Stimulated activated CD8-positive, alpha-beta memory T cell treated with anti-CD3 and anti-CD28 coated beads, Interleukin-15, amount 100 ng/mL, for 24 hours (primary cell): ENCODE results near the gene EXPH5.

Experiments
- DNase-seq: peaks from one replicate; pipeline ENCODE4 v3.0.0-alpha.2; 2020; ENCODE audit warnings: low read depth

EXPH5 gene

DNA sequence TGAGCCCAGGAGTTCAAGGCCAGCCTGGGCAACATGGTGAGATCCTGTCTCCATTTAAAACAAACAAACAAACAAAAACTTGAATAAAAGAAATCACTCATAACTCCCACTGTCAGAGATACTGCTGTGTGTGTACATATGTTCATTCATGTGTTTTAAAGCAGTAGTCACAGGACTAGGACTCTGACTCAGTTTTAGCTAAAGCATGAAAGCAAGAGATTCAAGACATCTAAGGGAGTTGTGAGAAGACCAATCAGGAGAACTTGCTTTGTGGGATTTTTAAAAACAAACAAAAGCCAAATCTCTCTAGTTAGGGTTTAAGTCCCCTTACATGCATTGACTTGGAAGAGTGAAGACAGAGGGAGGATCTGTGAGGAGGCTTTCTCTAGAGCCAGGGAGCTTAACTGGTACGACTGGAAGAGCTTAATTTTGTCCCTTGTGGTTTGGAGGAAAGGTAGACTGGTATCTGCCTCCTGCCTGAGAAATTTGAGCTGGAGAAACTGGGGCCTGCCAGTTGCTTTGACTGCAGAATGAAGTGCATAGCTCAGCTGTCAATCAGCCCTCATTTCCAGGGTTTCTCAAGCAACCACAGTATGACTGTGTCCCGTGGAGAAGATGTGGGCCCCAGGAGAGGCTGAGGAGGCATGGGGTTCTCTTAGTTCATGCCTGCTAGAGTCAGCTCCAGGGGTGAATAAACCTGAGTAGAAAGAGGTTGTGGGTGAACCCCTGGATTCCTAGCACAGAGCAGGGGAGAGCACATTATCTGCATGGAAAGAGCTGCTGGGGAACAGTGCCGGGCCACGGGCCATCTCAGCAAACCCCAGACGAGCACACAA is 30.6 kb downstream of the EXPH5 start:
- DNase-seq: no peak

GRCh38 chr11:108561535-108561991 is 32.0 kb downstream of the EXPH5 start:
- no peak for DNase-seq

DNA sequence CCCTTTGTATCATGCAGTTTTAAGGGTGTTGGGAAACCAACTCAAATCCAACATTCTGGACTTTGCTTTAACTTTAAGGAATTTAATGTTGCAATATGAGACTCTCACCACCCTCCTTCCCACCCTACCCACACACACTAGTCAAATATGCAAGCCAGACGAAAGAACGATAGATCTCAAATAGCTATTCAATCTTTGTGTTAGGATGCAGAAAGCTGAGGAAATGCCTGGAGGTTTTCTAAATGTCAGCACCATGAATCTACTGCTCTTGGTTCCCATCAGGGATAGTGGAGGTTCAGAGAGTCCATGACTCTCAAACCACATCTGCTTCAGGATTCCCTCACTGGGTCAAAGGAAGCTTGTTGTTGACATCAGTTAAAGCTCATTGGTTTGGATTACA is 33.7 kb downstream of the EXPH5 start:
- DNase-seq: no peak

DNA sequence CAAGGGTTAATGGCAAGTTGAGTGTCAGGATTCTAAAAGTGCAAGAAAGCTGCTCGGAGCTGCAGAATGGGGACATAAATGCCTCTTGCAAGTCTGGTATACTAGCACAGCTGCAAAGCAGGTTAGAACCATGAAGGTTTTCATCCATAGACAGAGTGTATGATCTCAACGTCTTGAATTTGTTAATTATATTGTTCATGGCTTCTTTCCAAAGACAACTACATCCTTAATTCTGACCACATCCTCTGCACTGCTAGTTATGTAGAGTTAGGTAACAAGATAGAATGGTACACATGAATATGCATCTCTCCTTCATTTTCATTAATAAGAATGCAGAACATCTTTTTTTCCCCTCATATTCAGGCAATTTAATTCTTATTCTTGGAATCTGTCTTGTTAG is 34.2 kb downstream of the EXPH5 start:
- no peak for DNase-seq

- no peak for DNase-seq
Observed at GRCh38 chr11:108558222-108558621, 35.3 kb downstream of the EXPH5 start.

- no peak for DNase-seq
Observed at GRCh38 chr11:108556019-108556418, 37.5 kb downstream of the EXPH5 start.

DNA sequence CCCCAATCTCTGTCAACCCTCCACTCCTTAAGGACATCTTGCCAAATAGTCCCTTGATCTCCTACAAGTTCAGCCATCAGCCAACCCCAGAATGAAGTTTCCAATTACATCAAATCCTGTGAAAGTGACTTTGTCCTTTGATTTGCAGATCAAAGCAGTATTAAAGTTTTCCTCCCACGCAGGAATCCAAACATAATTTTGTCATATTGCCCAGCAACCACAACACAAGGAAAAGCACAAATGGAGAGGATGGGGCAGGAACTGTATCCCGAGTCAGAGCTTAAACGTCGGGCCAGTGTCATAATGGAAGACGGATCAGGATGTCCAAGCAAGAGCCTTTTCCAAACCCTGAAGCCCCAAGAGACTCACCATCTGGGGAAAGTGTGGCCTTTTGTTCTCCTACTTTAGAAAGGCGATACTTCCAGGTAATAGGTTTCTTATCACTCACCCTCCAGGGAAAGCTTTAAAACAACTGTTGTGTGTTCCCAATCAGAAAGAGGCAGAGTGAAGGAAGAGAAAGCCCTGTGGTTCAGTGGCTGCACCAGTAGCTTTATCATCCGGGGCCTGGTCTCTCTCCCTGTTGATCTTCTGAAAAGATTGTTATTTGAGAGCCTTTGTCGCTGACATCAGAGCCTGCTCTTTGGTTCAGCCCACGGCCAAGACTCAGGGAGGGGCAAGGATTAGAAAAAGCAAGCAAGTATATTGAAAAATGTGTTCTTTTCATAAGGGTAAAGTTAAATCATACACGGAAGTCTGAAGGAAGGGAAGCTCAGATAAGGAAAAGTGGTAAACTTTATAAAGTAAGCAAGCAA is 41.7 kb downstream of the EXPH5 start:
- no peak for DNase-seq

GRCh38 chr11:108549319-108549885 is 44.2 kb downstream of the EXPH5 start:
- DNase-seq: no peak

- no peak for DNase-seq
Observed at GRCh38 chr11:108545909-108546501, 47.6 kb downstream of the EXPH5 start.

- no peak for DNase-seq
Observed at GRCh38 chr11:108543316-108543964, 50.1 kb downstream of the EXPH5 start.

- DNase-seq: no peak
Observed at GRCh38 chr11:108541531-108541930, 52.0 kb downstream of the EXPH5 start.

GRCh38 chr11:108538502-108538901 is 55.1 kb downstream of the EXPH5 start:
- no peak for DNase-seq

- no peak for DNase-seq
Observed at GRCh38 chr11:108538022-108538424, 55.5 kb downstream of the EXPH5 start.

DNA sequence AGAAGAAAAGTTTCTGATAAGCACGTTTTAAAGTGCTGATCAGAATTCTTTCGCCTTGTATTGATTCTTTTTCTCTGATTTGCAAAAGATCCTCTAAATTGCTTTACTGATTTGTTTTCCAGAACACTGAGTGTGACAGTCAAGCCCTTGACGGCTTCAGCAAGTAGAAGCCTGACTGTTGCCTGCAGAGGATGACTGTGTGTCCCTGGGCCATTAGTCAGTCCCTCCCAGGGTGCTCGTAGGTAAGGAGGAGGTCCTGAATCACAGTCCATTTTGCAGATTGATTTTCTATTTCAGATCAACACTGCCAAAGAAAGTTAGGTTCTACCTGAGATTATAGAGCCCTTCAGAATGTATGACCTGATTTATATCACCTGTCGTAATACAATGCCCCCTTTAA is 56.8 kb downstream of the EXPH5 start:
- no peak for DNase-seq

- no peak for DNase-seq
Observed at GRCh38 chr11:108535384-108535955, 58.1 kb downstream of the EXPH5 start.

DNA sequence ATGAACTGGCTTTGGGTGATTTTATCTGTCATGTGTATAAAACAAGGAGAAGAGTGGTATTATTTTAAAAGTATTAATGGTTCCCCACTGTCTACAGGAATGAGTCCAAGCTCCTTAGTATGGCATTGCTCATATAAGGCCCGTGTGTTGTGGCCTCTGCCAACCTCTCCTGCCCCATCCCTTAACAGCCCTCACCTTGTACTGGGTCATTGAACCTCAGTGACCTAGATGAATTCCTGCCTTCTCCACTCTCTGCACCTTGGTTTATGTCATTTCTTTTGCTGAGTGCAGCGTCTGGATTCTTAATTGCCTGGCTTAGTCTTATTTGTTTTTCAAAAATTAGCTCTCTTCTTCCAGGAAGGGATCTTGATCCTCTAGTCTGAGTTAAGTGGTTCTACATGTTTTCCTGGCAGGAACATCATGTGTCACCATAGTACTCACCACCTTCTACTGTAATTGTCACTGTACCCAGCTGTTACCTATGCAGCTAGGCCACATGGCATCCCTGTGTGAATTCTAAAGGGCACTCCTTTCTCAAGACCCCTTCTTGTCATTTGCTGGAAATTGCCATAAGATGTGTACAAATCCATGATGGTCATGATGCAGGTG is 59.2 kb downstream of the EXPH5 start:
- DNase-seq: no peak

DNA sequence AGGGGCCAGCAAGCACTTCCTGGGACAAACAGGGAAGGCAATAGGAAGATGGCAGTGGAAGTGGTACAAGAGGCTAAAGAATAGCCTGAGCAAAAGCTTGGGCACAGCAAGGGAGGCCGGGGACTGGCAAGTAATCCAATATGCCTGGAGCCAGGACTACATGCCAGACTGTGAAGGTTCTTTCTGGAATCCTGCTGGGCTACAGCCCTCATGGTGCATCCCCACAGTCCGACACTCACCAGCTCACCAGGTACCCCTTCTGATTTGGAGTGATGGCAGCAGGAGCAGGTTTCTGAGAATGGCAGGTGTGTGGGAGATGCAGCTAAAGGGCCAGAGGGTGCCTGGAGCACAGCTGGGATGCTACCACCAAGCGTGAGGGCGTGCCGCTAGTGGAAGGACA is 63.1 kb downstream of the EXPH5 start:
- DNase-seq: no peak

DNA sequence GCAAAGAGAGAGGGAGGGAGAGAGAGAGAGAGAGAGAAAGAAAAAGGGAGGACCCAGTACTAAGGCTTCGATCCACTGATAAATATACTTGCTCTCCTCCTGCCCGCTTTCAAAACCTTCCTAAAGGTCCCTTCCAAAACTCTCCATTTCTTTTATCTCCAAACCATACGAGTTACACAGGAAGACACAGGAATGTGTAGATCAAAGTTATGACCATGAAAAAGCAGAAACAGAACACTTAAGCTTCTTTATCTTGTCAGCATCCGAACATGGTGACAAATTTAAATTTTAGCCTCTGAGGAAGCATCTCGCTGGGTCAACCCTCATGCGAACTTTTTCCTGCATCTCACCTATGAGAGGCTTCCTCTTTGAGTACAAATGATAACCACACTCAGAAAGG is 66.2 kb downstream of the EXPH5 start:
- DNase-seq: no peak

GRCh38 chr11:108525161-108525560 is 68.4 kb downstream of the EXPH5 start:
- no peak for DNase-seq

- DNase-seq: no peak
Observed at GRCh38 chr11:108524422-108524821, 69.1 kb downstream of the EXPH5 start.

- DNase-seq: no peak
Observed at GRCh38 chr11:108522318-108522717, 71.2 kb downstream of the EXPH5 start.
